Mesenchymal stem cell (in vitro differentiated cells and primary cell): Measurements from ENCODE around the gene RPL27A.

Experiments used
- DNase-seq: peaks from one replicate; pipeline ENCODE4 v3.0.0-alpha.2; 2013
- H2AFZ ChIP-seq: one replicate; pipeline ENCODE4 v1.6.1; 2013; ENCODE audit warnings: low read depth, mild to moderate bottlenecking, control low read depth, inconsistent platforms, low read length, moderate library complexity
- H2AK5ac ChIP-seq: 2 replicates; pipeline ENCODE4 v1.6.1; 2013; ENCODE audit warnings: low read length, moderate library complexity, mild to moderate bottlenecking, inconsistent platforms; ENCODE audit not compliant: severe bottlenecking
- H2BK120ac ChIP-seq: one replicate; pipeline ENCODE4 v1.6.1; 2013; ENCODE audit warnings: low read depth, mild to moderate bottlenecking, inconsistent platforms, low read length, moderate library complexity
- H2BK12ac ChIP-seq, 2 experiments: one replicate each; pipeline ENCODE4 v1.6.1; 2013; ENCODE audit warnings: inconsistent platforms in 2 of 2, low read length in 2 of 2, mild to moderate bottlenecking in 2 of 2, moderate library complexity in 2 of 2, control low read depth in 1 of 2
- H2BK15ac ChIP-seq: one replicate; pipeline ENCODE4 v1.6.1; 2013; ENCODE audit warnings: mild to moderate bottlenecking, low read depth, inconsistent platforms; ENCODE audit not compliant: poor library complexity, severe bottlenecking
- H2BK5ac ChIP-seq: 2 replicates; pipeline ENCODE4 v1.6.1; 2013; ENCODE audit warnings: low read depth, mild to moderate bottlenecking, low read length, control low read depth, inconsistent platforms; ENCODE audit not compliant: poor library complexity, severe bottlenecking
- H3K14ac ChIP-seq, 2 experiments: one replicate each; pipeline ENCODE4 v1.6.1; 2013; ENCODE audit warnings: inconsistent platforms in 2 of 2, low read length in 2 of 2, control low read depth in 1 of 2, mild to moderate bottlenecking in 1 of 2, moderate library complexity in 1 of 2
- H3K18ac ChIP-seq, 2 experiments: one replicate each; pipeline ENCODE4 v1.6.1; 2013; ENCODE audit warnings: inconsistent platforms in 2 of 2, low read length in 2 of 2, control low read depth in 1 of 2, low read depth in 1 of 2, mild to moderate bottlenecking in 1 of 2
- H3K23ac ChIP-seq, 2 experiments: one replicate each; pipeline ENCODE4 v1.6.1; 2013; ENCODE audit warnings: inconsistent platforms in 2 of 2, low read length in 2 of 2, mild to moderate bottlenecking in 2 of 2, moderate library complexity in 2 of 2, control low read depth in 1 of 2
- H3K27ac ChIP-seq: 2 replicates; pipeline ENCODE4 v1.5.1; 2013; ENCODE audit warnings: mild to moderate bottlenecking, moderate library complexity, low read length, control low read depth, inconsistent platforms; ENCODE audit not compliant: poor library complexity, severe bottlenecking
- H3K27me3 ChIP-seq, 2 experiments: 2 replicates each; pipeline versions ENCODE4 v1.6.1 to v1.7.0; 2013; ENCODE audit warnings: low read length in 2 of 2, mild to moderate bottlenecking in 2 of 2, moderate library complexity in 2 of 2, control low read depth in 1 of 2, inconsistent platforms in 1 of 2; ENCODE audit not compliant: control insufficient read depth in 1 of 2, insufficient read depth in 1 of 2
- H3K36me3 ChIP-seq, 2 experiments: 2 replicates each; pipeline versions ENCODE4 v1.6.1 to v1.7.0; 2013; ENCODE audit warnings: low read length in 2 of 2, control low read depth in 1 of 2, inconsistent platforms in 1 of 2, low read depth in 1 of 2, mild to moderate bottlenecking in 1 of 2; ENCODE audit not compliant: insufficient read depth in 2 of 2, control insufficient read depth in 1 of 2
- H3K4ac ChIP-seq, 2 experiments: one replicate each; pipeline ENCODE4 v1.6.1; 2013; ENCODE audit warnings: inconsistent platforms in 2 of 2, low read length in 2 of 2, mild to moderate bottlenecking in 2 of 2, moderate library complexity in 2 of 2, control low read depth in 1 of 2, low read depth in 1 of 2
- H3K4me1 ChIP-seq: 2 replicates; pipeline ENCODE4 v1.6.1; 2013; ENCODE audit warnings: low read depth, low read length, control low read depth; ENCODE audit not compliant: control insufficient read depth, insufficient read depth
- H3K4me2 ChIP-seq: 2 replicates; pipeline ENCODE4 v1.6.1; 2013; ENCODE audit warnings: low read length, mild to moderate bottlenecking, inconsistent platforms; ENCODE audit not compliant: poor library complexity, severe bottlenecking
- H3K4me3 ChIP-seq, 2 experiments: 2 replicates each; pipeline versions ENCODE4 v1.5.1 to v1.7.0; 2013; ENCODE audit warnings: low read length in 2 of 2, mild to moderate bottlenecking in 2 of 2, control low read depth in 1 of 2, low read depth in 1 of 2; ENCODE audit not compliant: insufficient read depth in 1 of 2
- H3K79me1 ChIP-seq: replicated peaks from 2 replicates; pipeline ENCODE4 v1.6.1; 2013; ENCODE audit warnings: mild to moderate bottlenecking, control low read depth, low read length, inconsistent platforms; ENCODE audit not compliant: poor library complexity, severe bottlenecking
- H3K9ac ChIP-seq: 2 replicates; pipeline ENCODE4 v1.7.0; 2013; ENCODE audit warnings: mild to moderate bottlenecking, low read length, moderate library complexity
- H3K9me3 ChIP-seq: 2 replicates; pipeline ENCODE4 v1.7.0; 2013; ENCODE audit warnings: mild to moderate bottlenecking, low read length; ENCODE audit not compliant: control insufficient read depth
- H4K8ac ChIP-seq: one replicate; pipeline ENCODE4 v1.6.1; 2013; ENCODE audit warnings: inconsistent platforms, mild to moderate bottlenecking, low read length, moderate library complexity
- H4K91ac ChIP-seq: one replicate; pipeline ENCODE4 v1.6.1; 2013; ENCODE audit warnings: mild to moderate bottlenecking, low read length, inconsistent platforms
- WGBS: methylation state at CpG from one replicate; pipeline ENCODE4 v1.1.7; 2013; ENCODE audit warnings: mixed read lengths; 5-methylcytosine and 5-hydroxymethylcytosine counted together

RPL27A gene

DNA sequence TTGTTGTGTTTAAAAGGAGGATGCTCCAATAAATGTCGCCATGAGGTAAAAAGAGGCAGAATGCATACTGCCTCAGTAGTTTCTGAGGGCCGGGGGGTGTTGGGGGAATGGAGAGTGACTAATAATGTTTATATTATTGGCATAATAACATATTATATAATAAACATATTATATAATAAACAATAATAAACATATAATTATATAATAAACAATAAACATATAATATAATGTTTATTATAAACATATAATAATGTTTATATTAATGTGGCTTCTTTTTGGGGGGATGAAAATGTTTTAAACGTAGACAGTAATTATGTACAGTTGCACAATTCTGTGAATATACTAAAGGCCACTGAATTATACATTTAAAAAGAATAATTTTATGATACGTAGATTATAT lies 35.7 kb upstream of the RPL27A start:
- Histone ChIP-seq H2BK12ac (no peak overlapping the region), H3K27me3 (no peaks in the 10 kb centered on the region), H3K14ac (no peak overlapping the region), H3K4ac (no peak overlapping the region), H3K4me3 (no peak overlapping the region), H3K4me1 (peaks cover 3% of the 10 kb centered on the region), H4K91ac (no peak overlapping the region), H3K4me2 (no peak overlapping the region), H2BK120ac (no peak overlapping the region), H3K9me3 (no peaks in the 10 kb centered on the region), H3K23ac (no peak overlapping the region), H3K9ac (no peak overlapping the region), H4K8ac (no peak overlapping the region), H3K27ac (no peak overlapping the region), H2AK5ac (no peak overlapping the region), H3K36me3 (peaks cover 24 to 55% of the 10 kb centered on the region in 2 experiments), H2AFZ (no peak overlapping the region), H2BK15ac (no peak overlapping the region), H3K18ac (no peak overlapping the region), H3K79me1 (no peaks in the 10 kb centered on the region), H2BK5ac (no peak overlapping the region)
- no peak for DNase-seq
- WGBS, result 89% methylated on average over 1 of the region's 4 CpGs

DNA sequence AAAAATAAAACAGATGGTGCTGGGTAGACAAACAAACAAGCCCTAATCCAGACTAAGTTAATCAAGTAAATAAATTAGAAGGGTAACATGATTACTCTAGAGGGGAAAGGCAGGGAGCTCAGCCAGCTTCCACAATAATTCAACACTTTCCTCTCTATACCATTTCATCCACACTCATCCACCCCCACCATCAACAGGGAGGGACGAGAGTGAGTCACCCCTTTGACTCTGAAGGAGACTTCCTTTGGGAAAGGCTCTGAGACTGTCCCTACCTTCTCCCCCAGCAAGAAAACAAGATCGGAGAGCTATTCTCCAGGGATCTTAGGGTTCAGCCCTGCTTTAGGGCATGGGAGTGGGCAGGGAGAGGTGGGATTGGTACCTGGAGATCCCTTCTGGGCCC lies 33.2 kb upstream of the RPL27A start:
- peak overlapping the region; percentile 56 for H2AFZ ChIP-seq
- peak overlapping the region in 1 of 2 experiments; percentile 64 for H3K18ac ChIP-seq
- H3K23ac ChIP-seq, result peak overlapping the region in 1 of 2 experiments; percentile 60
- H3K4me2 ChIP-seq, result no peak overlapping the region
- H3K79me1 ChIP-seq, result no peaks in the 10 kb centered on the region
- no peak overlapping the region for H3K14ac ChIP-seq
- no peak overlapping the region for H4K91ac ChIP-seq
- no peaks in the 10 kb centered on the region for H3K9me3 ChIP-seq
- no peak overlapping the region for H2BK120ac ChIP-seq
- H2BK15ac ChIP-seq, result no peak overlapping the region
- no peak overlapping the region for H3K9ac ChIP-seq
- H3K4me1 ChIP-seq, result peaks cover 7% of the 10 kb centered on the region
- H3K4me3 ChIP-seq, result no peak overlapping the region
- H3K4ac ChIP-seq, result no peak overlapping the region
- peaks cover 20 to 41% of the 10 kb centered on the region in 2 experiments for H3K36me3 ChIP-seq
- WGBS, result 19% methylated on average over 2 of the region's 2 CpGs
- peak; percentile 65 for DNase-seq
- H2BK5ac ChIP-seq, result no peak overlapping the region
- H3K27ac ChIP-seq, result no peak overlapping the region
- H2AK5ac ChIP-seq, result no peak overlapping the region
- H3K27me3 ChIP-seq, result no peaks in the 10 kb centered on the region
- peak overlapping the region; percentile 19 for H4K8ac ChIP-seq
- peak overlapping the region in 1 of 2 experiments; percentile 61 for H2BK12ac ChIP-seq

DNA sequence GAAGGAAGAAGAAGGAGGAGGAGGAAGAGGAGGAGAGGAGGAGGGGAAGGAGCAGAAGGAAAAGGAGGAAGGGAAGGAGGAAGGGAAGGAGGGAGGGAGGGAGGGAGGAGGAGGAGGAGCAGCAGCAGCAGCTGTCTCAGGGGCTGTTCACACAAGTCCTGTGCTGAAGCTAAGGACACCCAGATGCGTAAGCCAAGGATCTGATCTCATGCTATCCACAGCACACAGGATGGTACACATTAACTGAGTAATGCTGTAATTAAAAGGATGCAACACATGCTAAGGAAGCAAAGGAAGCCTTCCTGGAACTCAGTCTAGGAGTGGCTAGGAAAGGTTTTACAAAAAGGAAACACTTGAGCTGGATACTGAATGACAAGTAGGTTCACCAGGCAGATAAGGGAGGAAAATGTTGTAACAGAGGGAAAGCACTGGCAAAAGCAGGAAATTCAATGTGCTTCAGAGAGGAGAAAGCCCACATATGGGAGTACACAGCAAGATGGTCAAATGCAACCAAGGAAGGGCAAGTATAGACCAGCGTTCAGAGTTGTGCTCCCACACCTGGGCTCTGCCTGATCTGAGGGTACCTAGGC lies 32.1 kb upstream of the RPL27A start:
- no peak overlapping the region for H4K91ac ChIP-seq
- no peak overlapping the region for H3K9ac ChIP-seq
- H3K36me3 ChIP-seq, result peaks cover 17 to 29% of the 10 kb centered on the region in 2 experiments
- H3K18ac ChIP-seq, result no peak overlapping the region
- H3K23ac ChIP-seq, result no peak overlapping the region
- DNase-seq, result peak; percentile 18
- H3K4me1 ChIP-seq, result peaks cover 7% of the 10 kb centered on the region
- no peak overlapping the region for H2BK120ac ChIP-seq
- H2AFZ ChIP-seq, result no peak overlapping the region
- no peak overlapping the region for H3K4ac ChIP-seq
- no peak overlapping the region for H2AK5ac ChIP-seq
- H3K4me3 ChIP-seq, result no peak overlapping the region
- H4K8ac ChIP-seq, result no peak overlapping the region
- H3K4me2 ChIP-seq, result no peak overlapping the region
- H3K9me3 ChIP-seq, result no peaks in the 10 kb centered on the region
- no peak overlapping the region for H2BK15ac ChIP-seq
- H2BK12ac ChIP-seq, result no peak overlapping the region
- H3K79me1 ChIP-seq, result no peaks in the 10 kb centered on the region
- no peak overlapping the region for H3K27ac ChIP-seq
- no peaks in the 10 kb centered on the region for H3K27me3 ChIP-seq
- H2BK5ac ChIP-seq, result no peak overlapping the region
- no peak overlapping the region for H3K14ac ChIP-seq
- WGBS, result 100% methylated on average over 2 of the region's 2 CpGs

DNA sequence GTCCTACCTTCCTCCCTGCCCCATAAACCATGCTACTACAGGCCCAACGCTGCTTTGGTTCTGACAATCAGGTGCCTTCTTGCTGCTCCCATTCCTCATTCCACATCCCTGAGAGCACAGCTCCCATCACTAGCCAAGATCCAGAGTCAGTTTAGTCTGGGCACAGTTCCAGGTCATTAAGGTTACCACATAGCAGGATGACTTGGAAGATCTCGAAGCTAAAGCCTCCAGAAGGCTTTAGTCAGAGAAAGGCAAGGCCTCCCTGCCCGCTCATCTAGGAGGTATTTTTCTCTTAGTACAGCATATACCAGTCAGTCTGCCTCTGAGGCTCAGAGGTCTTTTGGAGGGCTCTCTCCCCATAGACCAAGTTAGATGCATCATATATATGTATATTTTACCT lies 30.5 kb upstream of the RPL27A start:
- Histone ChIP-seq H3K23ac (no peak overlapping the region), H3K9ac (peak overlapping the region; percentile 72), H3K18ac (peak overlapping the region in 1 of 2 experiments; percentile 28), H2AK5ac (no peak overlapping the region), H3K79me1 (peaks cover 1% of the 10 kb centered on the region), H3K4me2 (no peak overlapping the region), H2AFZ (no peak overlapping the region), H3K27me3 (no peaks in the 10 kb centered on the region), H3K36me3 (peaks cover 17% of the 10 kb centered on the region in 2 experiments), H3K27ac (no peak overlapping the region), H2BK12ac (peak overlapping the region in 1 of 2 experiments; percentile 4), H3K14ac (no peak overlapping the region), H4K91ac (no peak overlapping the region), H2BK5ac (no peak overlapping the region), H3K9me3 (no peaks in the 10 kb centered on the region), H2BK120ac (no peak overlapping the region), H4K8ac (no peak overlapping the region), H3K4me3 (no peak overlapping the region), H3K4ac (no peak overlapping the region), H3K4me1 (peaks cover 7% of the 10 kb centered on the region), H2BK15ac (no peak overlapping the region)
- WGBS, result 48% methylated on average over 2 of the region's 3 CpGs
- DNase-seq, result peak; percentile 89
